Spleen (tissue), 11 donors: ENCODE measurements around the gene THRA. TPM values are rescaled to one million over a fixed set of nuclear protein-coding genes. Genes with fewer than 3 reads are reported as not detected.

Experiments
- DNase-seq: peaks from one replicate; pipeline ENCODE4 v3.0.0-alpha.2; 2020
- H3K27ac ChIP-seq, 8 donors: fragments of 200-600 bp; sonication (generic) in 7 of 8; 1 replicate in 4 of 8; 2 replicates in 4 of 8; pipeline versions ENCODE4 v1.5.0 to v1.8.0; 2016 to 2021; ENCODE audit warnings: inconsistent platforms in 4 of 8, mild to moderate bottlenecking in 4 of 8, moderate library complexity in 1 of 8
- H3K27me3 ChIP-seq, 7 donors: fragments of 200-600 bp; sonication (generic) in 6 of 7; replicated peaks in 1 of 7; 1 replicate in 4 of 7; 2 replicates in 3 of 7; pipeline versions ENCODE4 v1.5.0 to v1.8.0; 2016 to 2021; ENCODE audit warnings: inconsistent platforms in 3 of 7, mild to moderate bottlenecking in 1 of 7
- H3K36me3 ChIP-seq, 6 donors: fragments of 200-600 bp; sonication (generic) in 5 of 6; 1 replicate in 4 of 6; 2 replicates in 2 of 6; pipeline versions ENCODE4 v1.5.0 to v1.8.0; 2016 to 2021; ENCODE audit warnings: inconsistent platforms in 2 of 6
- H3K4me1 ChIP-seq, 6 donors: fragments of 200-600 bp; sonication (generic) in 5 of 6; 1 replicate in 3 of 6; 2 replicates in 3 of 6; pipeline versions ENCODE4 v1.5.0 to v1.8.0; 2016 to 2021; ENCODE audit warnings: inconsistent platforms in 3 of 6
- H3K4me3 ChIP-seq, 8 donors: fragments of 200-600 bp; sonication (generic) in 7 of 8; 1 replicate in 4 of 8; 2 replicates in 4 of 8; pipeline versions ENCODE4 v1.5.0 to v1.8.0; 2016 to 2021; ENCODE audit warnings: inconsistent platforms in 4 of 8, mild to moderate bottlenecking in 4 of 8, moderate library complexity in 2 of 8
- H3K9me3 ChIP-seq, 8 donors: fragments of 200-600 bp; sonication (generic) in 7 of 8; 1 replicate in 4 of 8; 2 replicates in 4 of 8; pipeline versions ENCODE4 v1.5.0 to v1.8.0; 2016 to 2021; ENCODE audit warnings: inconsistent platforms in 4 of 8
- POLR2A ChIP-seq, 3 donors: fragments of 450-650 bp; IDR thresholded peaks; one replicate each; pipeline ENCODE4 v1.5.1; 2017; ENCODE audit warnings: antibody characterized with exemption in 3 of 3, mild to moderate bottlenecking in 1 of 3
- POLR2AphosphoS5 ChIP-seq, 3 donors: sonication (generic); formaldehyde crosslinking; IDR thresholded peaks; one replicate each; pipeline ENCODE4 v1.5.1; 2017; ENCODE audit warnings: antibody characterized with exemption in 3 of 3
- WGBS, 5 donors: extraction: QIAGEN DNeasy Blood & Tissue Kit in 3 of 5; methylation state at CpG; one replicate each; pipeline versions ENCODE4 v1.1.5 to v1.1.7; 2013 to 2018; 5-methylcytosine and 5-hydroxymethylcytosine counted together
- intact Hi-C: fragments of 100-400 bp; cut with DNase I; formaldehyde crosslinking; loops from one replicate; pipeline ENCODE4 v1.15.0; 2023; ENCODE audit warnings: low total_unique reads
- polyA plus RNA-seq, 3 donors: library from polyadenylated mRNA; stranded (reverse); fragments of 200-250 nt; gene quantifications; one replicate each; pipeline ENCODE4 v1.2.1, GENCODE V29; 2013
- total RNA-seq, 7 donors: library from RNA; depleted of rRNA in 3 of 7; stranded (reverse); fragments of >200 nt in 3 of 7; fragmentation: NEBNext Ultra II Directional in 4 of 7; extraction: Animal tissue kit (Norgen Biotek cat#: 25700) in 4 of 7; gene quantifications; one replicate each; pipeline versions ENCODE4 v1.1.0 to v1.2.1, GENCODE V29; 2016 to 2021
- TF ChIP-seq, protein P1 (sequence below), 11 experiments: fragments of 200-600 bp in 7 of 11; fragments of 450-650 bp in 4 of 11; sonication (generic) in 4 of 11; IDR thresholded peaks in 8 of 11; conservative IDR thresholded peaks in 3 of 11; 1 replicate in 7 of 11; 2 replicates in 4 of 11; pipeline versions ENCODE4 v1.4.0 to v1.8.0; 2016 to 2021; ENCODE audit warnings: antibody characterized with exemption in 11 of 11, inconsistent platforms in 4 of 11, mild to moderate bottlenecking in 1 of 11
- donor health status: healthy with polysubstance abuse.
- donor health status: DM: no; HTN: no; CAD: no; lungs with moderate emphysema.
- donor health status: DM: no; HTN: no; CAD: no.
- donor health status: Bipolar disorder and iron deficiency.
- donor health status: healthy.
- donor health status: DM: no; HTN: no; CAD: no.
- donor health status: DM: yes; HTN: yes; CAD: no.

The THRA gene
- total and polyA plus RNA-seq, 10 donors = 3.9 to 36.1 (median 16.9) TPM

- H3K4me3 ChIP-seq = no peak overlapping the region
- H3K36me3 ChIP-seq = peaks cover 0 to 44% (median 11%) of the 10 kb centered on the region in 6 donors
- peak overlapping the region in 4 of 8 donors; percentile 78 to 86 (median 80) for H3K27ac ChIP-seq
- DNase-seq = no peak
- H3K27me3 ChIP-seq = no peaks in the 10 kb centered on the region
- TF ChIP-seq POLR2A (IDR thresholded peaks at IDR 0.05) (no peak), POLR2AphosphoS5 (IDR thresholded peaks at IDR 0.05) (no peak)
- TF ChIP-seq, protein P1, sequence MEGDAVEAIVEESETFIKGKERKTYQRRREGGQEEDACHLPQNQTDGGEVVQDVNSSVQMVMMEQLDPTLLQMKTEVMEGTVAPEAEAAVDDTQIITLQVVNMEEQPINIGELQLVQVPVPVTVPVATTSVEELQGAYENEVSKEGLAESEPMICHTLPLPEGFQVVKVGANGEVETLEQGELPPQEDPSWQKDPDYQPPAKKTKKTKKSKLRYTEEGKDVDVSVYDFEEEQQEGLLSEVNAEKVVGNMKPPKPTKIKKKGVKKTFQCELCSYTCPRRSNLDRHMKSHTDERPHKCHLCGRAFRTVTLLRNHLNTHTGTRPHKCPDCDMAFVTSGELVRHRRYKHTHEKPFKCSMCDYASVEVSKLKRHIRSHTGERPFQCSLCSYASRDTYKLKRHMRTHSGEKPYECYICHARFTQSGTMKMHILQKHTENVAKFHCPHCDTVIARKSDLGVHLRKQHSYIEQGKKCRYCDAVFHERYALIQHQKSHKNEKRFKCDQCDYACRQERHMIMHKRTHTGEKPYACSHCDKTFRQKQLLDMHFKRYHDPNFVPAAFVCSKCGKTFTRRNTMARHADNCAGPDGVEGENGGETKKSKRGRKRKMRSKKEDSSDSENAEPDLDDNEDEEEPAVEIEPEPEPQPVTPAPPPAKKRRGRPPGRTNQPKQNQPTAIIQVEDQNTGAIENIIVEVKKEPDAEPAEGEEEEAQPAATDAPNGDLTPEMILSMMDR (IDR thresholded peaks at IDR 0.05 in 8 of 11, conservative IDR thresholded peaks at IDR 0.05 in 3 of 11) = no peak
- whole genome bisulfite sequencing, 5 donors = 85 to 94% (median 89%) methylated on average over 8 of the region's 8 CpGs
- no peaks in the 10 kb centered on the region for H3K9me3 ChIP-seq
- intact Hi-C loops = no loop called here
- H3K4me1 ChIP-seq = peaks cover 48 to 88% (median 71%) of the 10 kb centered on the region in 6 donors
Measured at GRCh38 chr17:40074175-40074512, 11.4 kb downstream of the THRA start.

DNA sequence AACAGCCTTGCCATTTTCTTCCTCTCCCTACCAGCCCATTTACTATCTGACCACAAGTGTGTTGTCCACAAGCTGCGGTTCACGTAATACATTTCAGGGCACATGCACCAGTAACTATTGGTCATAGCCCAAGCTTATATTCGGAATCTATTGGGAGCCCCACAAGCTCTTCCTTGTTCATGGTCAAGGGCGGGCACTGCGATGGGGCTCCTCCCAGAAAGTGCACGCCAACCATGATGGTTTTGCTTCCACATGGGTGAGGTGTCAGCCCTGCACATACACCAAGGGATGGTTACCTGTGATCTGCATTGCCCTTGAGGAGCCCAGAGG is 12.1 kb downstream of the THRA start:
- peaks cover 41 to 82% (median 64%) of the 10 kb centered on the region in 6 donors for H3K4me1 ChIP-seq
- no peaks in the 10 kb centered on the region for H3K27me3 ChIP-seq
- intact Hi-C loops = no loop called here
- peak overlapping the region in 7 of 8 donors; percentile 29 to 86 (median 78) for H3K27ac ChIP-seq
- H3K9me3 ChIP-seq = no peaks in the 10 kb centered on the region
- peak overlapping the region in 1 of 8 donors; percentile 38 for H3K4me3 ChIP-seq
- whole genome bisulfite sequencing, 5 donors = 59 to 72% (median 62%) methylated on average over 6 of the region's 6 CpGs
- peaks cover 0 to 49% (median 11%) of the 10 kb centered on the region in 6 donors for H3K36me3 ChIP-seq
- TF ChIP-seq, protein P1 (IDR thresholded peaks at IDR 0.05 in 8 of 11, conservative IDR thresholded peaks at IDR 0.05 in 3 of 11) = no peak
- TF ChIP-seq POLR2A (IDR thresholded peaks at IDR 0.05) (no peak), POLR2AphosphoS5 (IDR thresholded peaks at IDR 0.05) (no peak)
- no peak for DNase-seq

DNA sequence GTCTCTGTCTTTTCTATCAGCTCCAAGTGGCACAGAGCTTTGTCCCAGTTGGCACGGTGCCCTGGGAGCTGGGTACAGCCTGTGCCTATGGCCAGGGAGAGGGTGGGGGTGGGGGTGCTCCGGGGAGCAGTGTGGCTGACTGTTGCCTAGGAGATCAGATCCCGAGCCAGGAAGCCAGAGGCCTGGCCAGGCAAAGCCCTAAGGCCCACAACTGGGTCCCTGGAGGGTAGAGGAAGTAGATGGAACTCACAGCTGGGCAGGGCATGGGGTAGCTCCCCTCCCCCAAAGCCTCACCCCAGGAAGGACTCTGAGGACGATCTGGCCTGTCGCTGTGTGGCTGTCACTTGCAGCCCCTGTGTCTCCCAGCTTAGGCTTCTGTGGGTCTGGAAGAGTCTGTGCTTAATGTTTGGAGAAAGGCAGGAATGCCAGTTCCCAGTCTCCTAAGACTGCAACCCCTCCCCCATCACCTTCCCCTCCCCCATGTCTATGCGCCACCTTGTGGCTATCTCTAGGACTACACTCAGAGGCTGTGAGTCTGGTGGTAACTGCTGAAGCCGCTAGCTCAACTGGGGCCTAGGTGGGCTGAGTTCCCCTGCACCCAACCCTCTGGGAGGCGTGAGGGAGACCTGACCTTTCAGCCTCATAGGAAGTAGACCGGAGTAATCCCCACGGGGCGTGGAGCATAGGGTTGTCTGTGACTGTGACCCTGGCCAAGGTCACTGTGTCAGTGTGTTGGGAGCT is 12.6 kb downstream of the THRA start:
- intact Hi-C loops = no loop called here
- H3K9me3 ChIP-seq = no peaks in the 10 kb centered on the region
- 5 to 23% (median 11%) methylated on average over 5 to 11 of the region's 11 CpGs for WGBS, 5 donors
- peaks cover 36 to 76% (median 59%) of the 10 kb centered on the region in 6 donors for H3K4me1 ChIP-seq
- TF ChIP-seq POLR2AphosphoS5 (IDR thresholded peaks at IDR 0.05) = peak; percentile 34 to 54 (median 45)
- TF ChIP-seq, protein P1 (IDR thresholded peaks at IDR 0.05 in 8 of 11, conservative IDR thresholded peaks at IDR 0.05 in 3 of 11) = peak; percentile 85 to 96 (median 92)
- no peak for TF ChIP-seq POLR2A (IDR thresholded peaks at IDR 0.05)
- H3K27ac ChIP-seq = peak overlapping the region in 7 of 8 donors; percentile 29 to 86 (median 78)
- peaks cover 0 to 50% (median 11%) of the 10 kb centered on the region in 6 donors for H3K36me3 ChIP-seq
- H3K27me3 ChIP-seq = no peaks in the 10 kb centered on the region
- peak; percentile 86 for DNase-seq
- peak overlapping the region in 1 of 8 donors; percentile 38 for H3K4me3 ChIP-seq

DNA sequence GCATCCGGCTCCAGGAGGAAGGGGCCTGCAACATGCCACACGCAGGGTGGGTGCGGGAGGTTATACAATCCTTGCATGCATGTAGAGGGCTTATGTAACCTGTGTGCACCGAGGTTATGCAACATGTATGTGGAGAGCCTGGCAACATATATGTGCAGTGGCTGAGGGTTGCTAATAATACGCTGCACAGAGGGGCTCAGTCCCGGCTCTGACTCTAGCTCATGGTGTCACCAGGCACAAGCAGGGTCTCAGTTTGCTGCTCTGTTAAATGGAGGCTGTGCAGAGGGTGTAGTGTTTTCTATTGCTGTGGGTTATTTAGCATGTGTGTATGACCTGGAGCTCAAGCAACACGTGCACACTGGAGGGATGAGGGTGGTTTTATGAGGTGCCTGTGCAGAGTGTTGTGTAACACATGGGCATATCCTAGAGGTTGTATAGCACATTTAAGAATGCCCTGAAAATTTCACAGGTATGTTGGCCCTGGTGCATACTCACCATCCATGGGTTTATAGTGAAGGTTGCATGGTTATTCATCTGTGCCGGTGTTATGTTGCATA is 13.3 kb downstream of the THRA start:
- no peak for DNase-seq
- TF ChIP-seq, protein P1 (IDR thresholded peaks at IDR 0.05 in 8 of 11, conservative IDR thresholded peaks at IDR 0.05 in 3 of 11) = no peak
- peak in 1 of 3 donors; percentile 2 for TF ChIP-seq POLR2AphosphoS5 (IDR thresholded peaks at IDR 0.05)
- Histone ChIP-seq H3K27me3 (no peaks in the 10 kb centered on the region), H3K4me3 (peak overlapping the region in 1 of 8 donors; percentile 38), H3K4me1 (peaks cover 32 to 70% (median 52%) of the 10 kb centered on the region in 6 donors), H3K36me3 (peaks cover 0 to 57% (median 11%) of the 10 kb centered on the region in 6 donors), H3K27ac (peak overlapping the region in 7 of 8 donors; percentile 29 to 86 (median 78)), H3K9me3 (no peaks in the 10 kb centered on the region)
- intact Hi-C loops = no loop called here
- WGBS, 5 donors = 45 to 66% (median 54%) methylated on average over 6 to 8 of the region's 8 CpGs
